Mucosa of descending colon (tissue), 3 donors: ENCODE results near the gene EMILIN3. TPM values are rescaled to one million over a fixed set of nuclear protein-coding genes. Genes with fewer than 3 reads are reported as not detected.
A peak's percentile ranks its signal among the peaks of the same experiment; 100 is the strongest.

Source experiments
- ATAC-seq: fragments of 200-7000 bp; cut with Tn5 transposase; one replicate; pipeline ENCODE4 v1.9.1; 2020; ENCODE audit warnings: mild to moderate bottlenecking, moderate library complexity
- DNase-seq, 3 donors: peaks; one replicate each; pipeline ENCODE4 v3.0.0-alpha.2; 2020
- H3K36me3 ChIP-seq: fragments of 200-600 bp; one replicate; pipeline ENCODE4 v1.8.0; 2021; ENCODE audit warnings: low read depth, mild to moderate bottlenecking
- H3K4me1 ChIP-seq: fragments of 200-600 bp; one replicate; pipeline ENCODE4 v1.8.0; 2021; ENCODE audit warnings: low read depth, mild to moderate bottlenecking
- H3K4me3 ChIP-seq: fragments of 200-600 bp; one replicate; pipeline ENCODE4 v1.8.0; 2021; ENCODE audit warnings: mild to moderate bottlenecking
- H3K9me3 ChIP-seq: fragments of 200-600 bp; one replicate; pipeline ENCODE4 v1.8.0; 2021; ENCODE audit warnings: mild to moderate bottlenecking
- intact Hi-C, 2 donors: fragments of 100-400 bp; cut with DNase I in 1 of 2; cut with micrococcal nuclease in 1 of 2; formaldehyde crosslinking; loops; one replicate each; pipeline versions ENCODE4 v1.11.0 to v1.11.1; 2022; cut with DNase I, micrococcal nuclease
- total RNA-seq, 3 donors: library from RNA; stranded (reverse); fragmentation: NEBNext Ultra II Directional in 2 of 3; extraction: Animal tissue kit (Norgen Biotek cat#: 25700) in 2 of 3; gene quantifications; one replicate each; pipeline versions ENCODE4 v1.2.1 to v1.2.4, GENCODE V29; 2021 to 2023
- TF ChIP-seq, protein P1 (sequence below): fragments of 200-600 bp; IDR thresholded peaks from one replicate; pipeline ENCODE4 v1.8.0; 2022; ENCODE audit warnings: antibody characterized with exemption, mild to moderate bottlenecking
- donor health status: DM: no; HTN: no; CAD: no; lungs with moderate emphysema.
- donor health status: DM: no; HTN: no; CAD: no.
- donor health status: DM: no; HTN: yes; CAD: no.

The EMILIN3 gene
- total RNA-seq, 3 donors from 2014 or later = 0.23 to 4.0 TPM; not detected in 1

DNA sequence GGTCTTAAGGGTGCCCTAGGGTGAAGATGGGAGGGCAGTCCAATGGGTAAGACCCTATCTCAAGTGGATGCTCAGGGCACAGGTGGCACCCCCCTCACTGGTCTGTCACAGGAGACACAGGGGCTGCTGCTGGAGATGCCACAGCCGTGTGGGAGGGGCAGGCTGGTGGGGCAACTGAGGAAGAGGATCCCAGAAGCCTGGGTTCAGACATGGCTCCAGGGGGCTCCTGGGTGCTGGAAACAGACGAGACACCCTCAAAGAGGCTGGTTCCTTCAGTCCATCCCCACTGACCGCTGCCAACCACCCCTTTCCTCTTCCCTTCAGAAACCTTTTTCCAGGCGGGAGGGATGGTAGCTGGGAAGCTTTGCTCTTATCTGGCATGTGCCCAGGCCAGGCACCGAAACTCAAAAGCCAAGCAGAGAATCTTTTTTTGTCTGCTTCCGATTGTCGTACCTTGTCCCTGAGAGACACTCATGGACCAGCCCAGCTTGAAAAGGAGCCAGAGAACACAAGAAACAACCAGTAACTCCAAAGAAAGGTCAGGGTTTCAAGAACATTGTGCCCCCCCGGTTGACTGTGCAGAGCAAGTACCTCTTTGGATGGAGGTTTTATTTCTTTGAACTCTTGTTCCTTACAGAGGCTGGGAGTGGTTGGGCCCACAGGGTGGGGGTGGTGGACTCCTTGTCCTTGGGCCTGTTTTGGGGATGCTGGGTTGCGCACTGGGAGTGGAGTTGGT is 28.5 kb upstream of the EMILIN3 start:
- Histone ChIP-seq H3K9me3 (no peaks in the 10 kb centered on the region), H3K4me1 (no peaks in the 10 kb centered on the region), H3K4me3 (no peak overlapping the region), H3K36me3 (no peaks in the 10 kb centered on the region)
- TF ChIP-seq, protein P1, sequence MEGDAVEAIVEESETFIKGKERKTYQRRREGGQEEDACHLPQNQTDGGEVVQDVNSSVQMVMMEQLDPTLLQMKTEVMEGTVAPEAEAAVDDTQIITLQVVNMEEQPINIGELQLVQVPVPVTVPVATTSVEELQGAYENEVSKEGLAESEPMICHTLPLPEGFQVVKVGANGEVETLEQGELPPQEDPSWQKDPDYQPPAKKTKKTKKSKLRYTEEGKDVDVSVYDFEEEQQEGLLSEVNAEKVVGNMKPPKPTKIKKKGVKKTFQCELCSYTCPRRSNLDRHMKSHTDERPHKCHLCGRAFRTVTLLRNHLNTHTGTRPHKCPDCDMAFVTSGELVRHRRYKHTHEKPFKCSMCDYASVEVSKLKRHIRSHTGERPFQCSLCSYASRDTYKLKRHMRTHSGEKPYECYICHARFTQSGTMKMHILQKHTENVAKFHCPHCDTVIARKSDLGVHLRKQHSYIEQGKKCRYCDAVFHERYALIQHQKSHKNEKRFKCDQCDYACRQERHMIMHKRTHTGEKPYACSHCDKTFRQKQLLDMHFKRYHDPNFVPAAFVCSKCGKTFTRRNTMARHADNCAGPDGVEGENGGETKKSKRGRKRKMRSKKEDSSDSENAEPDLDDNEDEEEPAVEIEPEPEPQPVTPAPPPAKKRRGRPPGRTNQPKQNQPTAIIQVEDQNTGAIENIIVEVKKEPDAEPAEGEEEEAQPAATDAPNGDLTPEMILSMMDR = no peak
- intact Hi-C loops = no loop called here
- ATAC-seq (no peak), DNase-seq (no peak)

DNA sequence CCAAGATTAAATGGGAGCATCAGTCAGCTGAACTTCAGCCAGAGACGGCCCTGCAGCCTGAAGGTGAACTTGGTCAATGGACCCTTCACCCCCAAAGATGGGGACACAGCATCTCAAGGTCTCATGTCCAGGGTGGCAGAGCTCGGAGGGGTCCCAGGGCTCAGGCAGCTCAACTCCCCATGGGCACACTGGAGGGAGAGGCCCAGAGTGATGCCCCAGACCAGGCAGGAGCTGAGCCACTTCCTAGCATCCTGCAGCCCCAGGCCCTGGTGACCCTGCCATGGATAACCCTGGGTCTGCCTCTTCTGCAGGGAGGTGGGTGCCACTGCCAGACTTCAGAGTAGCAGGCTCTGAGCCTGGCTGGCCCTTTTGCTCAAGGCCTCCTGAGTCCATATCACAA is 27.5 kb upstream of the EMILIN3 start:
- no peaks in the 10 kb centered on the region for H3K4me1 ChIP-seq

DNA sequence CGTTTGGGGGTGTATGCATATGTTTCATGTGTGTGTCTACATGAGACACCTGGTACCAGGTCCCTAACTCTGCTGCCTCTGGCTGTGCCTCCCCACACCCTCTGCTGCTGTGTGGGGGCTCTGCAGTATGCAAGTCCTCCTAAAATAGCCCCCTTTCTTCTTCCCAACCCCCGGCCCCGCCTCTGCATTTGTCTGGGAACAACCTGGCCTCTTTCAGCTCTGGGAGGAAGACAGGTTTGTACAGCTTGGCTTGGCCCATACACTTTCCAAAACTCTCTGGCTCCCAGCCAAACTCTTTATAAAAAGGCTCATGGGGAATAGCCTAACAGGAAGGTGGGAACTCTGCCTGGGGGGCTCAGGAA is 27.1 kb upstream of the EMILIN3 start:
- Histone ChIP-seq H3K4me3 (no peak overlapping the region), H3K36me3 (no peaks in the 10 kb centered on the region), H3K9me3 (no peaks in the 10 kb centered on the region), H3K4me1 (no peaks in the 10 kb centered on the region)
- ATAC-seq = no peak
- TF ChIP-seq, protein P1 = no peak
- intact Hi-C loops = no loop called here
- no peak for DNase-seq

More for the DNA sequence above, 27.5 kb upstream of the EMILIN3 start:
- DNase-seq = no peak
- no peaks in the 10 kb centered on the region for H3K9me3 ChIP-seq
- no peak for ATAC-seq
- intact Hi-C loops = no loop called here
- no peaks in the 10 kb centered on the region for H3K36me3 ChIP-seq
- TF ChIP-seq, protein P1 = no peak
- H3K4me3 ChIP-seq = no peak overlapping the region

DNA sequence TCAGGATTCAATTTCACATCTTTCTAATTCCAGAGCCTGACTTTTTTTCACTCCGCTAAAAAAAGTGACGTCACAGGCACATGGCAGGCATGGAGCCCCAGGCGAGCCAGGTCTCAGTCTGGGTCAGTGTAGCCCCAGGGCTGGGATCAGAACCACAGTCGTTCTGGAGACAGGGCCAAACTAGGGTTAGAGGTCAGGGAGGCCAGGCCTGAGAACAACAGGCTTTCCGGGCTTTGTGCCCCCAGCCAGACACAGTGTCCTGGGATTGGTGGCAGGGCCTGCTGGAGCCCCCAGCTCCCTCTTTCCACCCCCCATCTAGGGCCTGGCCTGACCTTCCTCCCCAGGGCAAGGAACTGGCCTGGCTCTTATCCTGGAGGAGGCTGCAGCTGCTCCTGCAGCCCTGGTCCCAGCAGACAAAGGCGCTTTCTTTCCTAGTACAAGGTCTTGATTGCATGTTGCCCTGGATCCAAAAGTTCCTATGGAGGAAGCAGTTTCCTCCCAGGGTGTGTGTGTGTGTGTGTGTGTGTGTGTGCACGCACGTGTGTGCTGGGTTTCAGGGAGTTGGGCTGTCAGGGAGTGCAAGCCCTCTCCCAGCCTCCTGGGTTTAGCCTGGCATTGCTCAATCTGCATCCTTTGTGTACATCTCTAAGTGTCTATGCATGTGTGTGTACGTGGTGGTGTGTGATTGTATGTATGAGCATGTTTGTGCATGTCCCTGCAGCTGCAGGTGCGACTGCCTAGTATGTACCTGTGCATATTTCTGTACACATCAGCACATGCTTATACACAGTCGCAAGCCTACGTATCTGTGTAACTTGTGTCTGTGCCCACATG is 26.5 kb upstream of the EMILIN3 start:
- DNase-seq = peak in 1 of 3 donors; percentile 7
- no peaks in the 10 kb centered on the region for H3K4me1 ChIP-seq
- no peaks in the 10 kb centered on the region for H3K36me3 ChIP-seq
- ATAC-seq = no peak
- no peak overlapping the region for H3K4me3 ChIP-seq
- no peaks in the 10 kb centered on the region for H3K9me3 ChIP-seq
- TF ChIP-seq, protein P1 = no peak
- intact Hi-C loops = no loop called here

DNA sequence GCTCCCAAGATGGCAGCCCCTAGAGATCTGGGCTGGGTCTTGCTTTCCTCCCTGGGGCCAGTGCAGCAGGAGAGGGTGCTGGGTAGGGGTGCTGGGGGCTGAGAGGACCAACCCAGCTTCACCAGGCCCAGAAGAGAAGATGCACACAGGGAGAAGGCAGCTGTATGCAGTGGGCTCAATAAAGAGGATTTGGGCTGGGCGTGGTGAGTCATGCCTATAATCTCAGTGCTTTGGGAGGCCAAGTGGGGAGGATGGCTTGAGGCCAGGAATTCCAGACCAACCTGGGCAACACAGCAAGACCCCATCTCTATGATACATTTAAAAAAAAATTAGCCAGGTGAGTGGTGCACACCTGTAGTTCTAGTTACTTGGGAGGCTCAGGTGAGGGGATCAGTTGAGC is 25.7 kb upstream of the EMILIN3 start:
- no peak for ATAC-seq

More for the DNA sequence above, 25.7 kb upstream of the EMILIN3 start:
- no peak for DNase-seq
- H3K4me1 ChIP-seq = no peaks in the 10 kb centered on the region
- TF ChIP-seq, protein P1 = no peak
- no peak overlapping the region for H3K4me3 ChIP-seq
- no peaks in the 10 kb centered on the region for H3K36me3 ChIP-seq
- intact Hi-C loops = no loop called here
- no peaks in the 10 kb centered on the region for H3K9me3 ChIP-seq
